ENCODE data around the gene ADGRD1.
"Not testable (repeated sequence)": the region's sequence is repeated elsewhere in the genome, so short reads cannot be mapped to it uniquely, and the experiment has no call there.

Gene ADGRD1

GRCh38 chr12:131058700-131059099, 105.0 kb downstream of the ADGRD1 start:
- DNase-seq = no peak

DNA sequence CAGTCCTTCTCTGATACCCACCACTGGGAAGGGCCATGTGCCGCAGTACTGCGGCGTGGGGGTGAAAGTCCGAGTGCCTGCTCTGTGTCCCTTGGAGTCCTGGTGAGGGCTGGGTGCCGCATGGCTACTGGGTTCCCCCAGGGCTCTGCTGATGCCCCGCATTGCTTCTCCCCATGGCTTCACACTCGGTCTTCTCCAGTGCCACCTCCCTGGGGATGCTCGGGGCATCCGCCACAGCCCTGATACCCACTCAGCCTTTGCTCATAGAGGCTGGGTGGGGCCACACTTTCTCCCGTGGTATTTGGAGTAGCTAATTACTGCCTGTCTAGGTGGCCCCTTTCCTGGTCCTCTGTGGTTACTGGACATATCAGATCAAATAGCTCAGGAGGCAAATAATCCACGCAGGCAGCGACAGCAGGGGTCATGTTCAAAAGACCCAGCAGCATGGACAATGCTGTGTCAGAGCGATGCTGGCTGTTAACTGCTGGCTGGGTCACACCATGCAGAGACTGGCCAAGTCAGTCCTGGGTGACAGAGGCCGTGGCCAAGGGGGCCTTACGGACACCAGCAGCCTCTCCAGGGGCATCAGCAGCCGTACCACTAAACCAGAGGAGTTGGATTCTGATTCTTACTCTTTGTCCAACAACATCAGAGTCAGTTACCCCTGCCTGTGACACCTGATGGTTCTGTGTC, 106.5 kb downstream of the ADGRD1 start:
- no peak for DNase-seq

- DNase-seq = no peak
These were observed 107.5 kb downstream of the ADGRD1 start for GRCh38 chr12:131061041-131061806.

GRCh38 chr12:131063413-131063812, 109.7 kb downstream of the ADGRD1 start:
- no peak for DNase-seq

- no peak for DNase-seq
These were observed 110.3 kb downstream of the ADGRD1 start for GRCh38 chr12:131063960-131064359.

DNA sequence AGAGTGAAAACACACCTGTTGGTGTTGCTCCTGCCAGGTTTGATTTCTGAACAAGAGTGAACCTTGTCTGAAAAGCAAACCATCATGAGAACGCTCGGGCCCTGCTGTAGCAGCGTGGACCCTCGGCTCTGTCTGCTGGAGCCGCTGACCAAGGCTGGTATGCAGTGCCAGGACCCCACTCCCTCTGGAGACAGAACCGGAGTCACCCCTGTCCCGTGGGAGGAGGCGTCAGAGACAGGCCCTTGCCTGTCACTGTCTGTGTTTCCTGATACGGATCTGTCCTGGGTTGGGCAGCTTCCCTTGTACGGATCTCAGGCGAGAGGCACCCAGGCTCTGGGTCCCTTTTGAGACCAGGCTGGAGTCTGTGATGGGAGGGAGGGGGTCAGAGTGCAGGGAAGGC, 111.6 kb downstream of the ADGRD1 start:
- no peak for DNase-seq

DNA sequence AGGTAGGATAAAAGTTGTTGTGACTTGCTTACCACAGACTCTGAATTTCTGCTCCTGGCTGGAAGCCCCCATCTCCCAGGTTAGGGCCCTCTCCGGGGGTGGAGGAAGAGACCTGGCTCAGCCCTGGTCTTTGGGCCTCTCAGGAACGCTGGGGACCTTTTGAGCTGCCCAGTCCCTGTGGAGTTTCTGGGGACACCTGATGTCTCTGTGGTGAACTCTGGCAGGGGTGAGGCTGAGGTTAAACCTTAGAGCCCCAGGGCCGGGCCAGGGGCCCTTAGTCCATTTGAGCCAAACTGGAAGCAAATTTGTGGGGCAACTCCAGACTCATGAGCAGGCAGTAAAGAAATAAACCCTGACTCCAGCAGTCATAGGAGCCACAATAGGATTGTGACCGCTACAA, 112.1 kb downstream of the ADGRD1 start:
- no peak for DNase-seq

DNA sequence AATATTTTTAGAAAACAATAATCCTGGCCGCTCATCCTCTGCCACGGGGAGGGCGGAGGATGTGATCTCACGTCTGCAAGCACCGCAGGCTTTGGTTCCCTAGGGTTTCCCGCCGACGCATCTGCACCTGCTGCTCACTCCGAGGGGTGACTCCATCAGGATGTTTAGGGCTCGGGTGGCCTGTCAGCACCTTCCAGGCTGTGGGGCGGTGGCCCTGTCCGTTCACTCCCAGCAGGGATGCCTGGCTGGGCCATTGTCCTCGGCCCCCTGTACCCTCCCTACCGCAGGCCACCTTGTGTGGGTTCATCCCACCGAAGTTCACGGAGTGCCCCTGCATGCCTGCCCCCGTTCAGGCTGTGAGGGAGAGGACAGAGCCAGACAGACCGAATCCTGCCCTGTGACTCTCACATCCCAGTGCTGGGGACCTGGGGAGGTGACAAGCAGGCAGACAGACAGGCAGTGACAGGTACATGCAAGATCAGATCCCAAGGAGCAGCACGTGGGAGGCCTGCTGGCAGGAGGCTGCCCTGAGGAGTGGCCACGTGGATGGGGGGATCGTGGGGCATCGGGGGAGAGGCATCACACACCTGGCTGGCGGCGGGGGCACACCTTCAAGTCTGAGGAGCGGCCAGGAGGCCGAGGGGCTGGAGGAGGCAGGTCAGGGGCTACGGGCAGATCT, 112.6 kb downstream of the ADGRD1 start:
- DNase-seq = no peak

DNA sequence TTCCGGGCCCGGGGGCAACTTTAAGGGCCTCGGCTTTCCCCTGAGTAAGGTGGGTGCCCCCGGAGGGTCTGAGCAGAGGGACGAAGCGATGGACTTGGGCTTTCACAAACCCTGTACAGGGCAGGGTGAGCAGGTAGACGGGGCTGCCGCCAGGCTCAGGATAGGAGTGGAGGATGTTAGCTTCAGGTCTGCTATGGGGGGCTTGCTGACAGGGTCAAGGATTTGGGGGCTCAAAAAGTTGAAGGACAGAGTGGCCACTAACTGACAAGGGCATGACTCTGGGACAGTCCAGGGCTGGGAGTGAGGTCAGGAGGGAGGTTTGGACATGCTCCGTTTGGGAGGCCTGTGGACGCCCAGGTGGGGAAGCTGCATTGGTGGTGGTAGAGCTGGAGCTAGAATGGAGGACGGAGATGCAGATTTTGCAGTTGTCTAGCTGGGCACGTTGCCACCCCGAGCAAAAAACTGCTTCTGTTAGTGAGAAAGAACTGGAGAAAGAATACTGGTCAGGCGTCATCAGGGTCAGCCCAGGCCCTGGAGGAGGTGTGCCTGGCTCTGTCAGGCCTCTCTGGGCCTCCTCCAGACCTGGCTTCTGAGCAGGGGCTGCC, 113.3 kb downstream of the ADGRD1 start:
- DNase-seq = no peak

DNA sequence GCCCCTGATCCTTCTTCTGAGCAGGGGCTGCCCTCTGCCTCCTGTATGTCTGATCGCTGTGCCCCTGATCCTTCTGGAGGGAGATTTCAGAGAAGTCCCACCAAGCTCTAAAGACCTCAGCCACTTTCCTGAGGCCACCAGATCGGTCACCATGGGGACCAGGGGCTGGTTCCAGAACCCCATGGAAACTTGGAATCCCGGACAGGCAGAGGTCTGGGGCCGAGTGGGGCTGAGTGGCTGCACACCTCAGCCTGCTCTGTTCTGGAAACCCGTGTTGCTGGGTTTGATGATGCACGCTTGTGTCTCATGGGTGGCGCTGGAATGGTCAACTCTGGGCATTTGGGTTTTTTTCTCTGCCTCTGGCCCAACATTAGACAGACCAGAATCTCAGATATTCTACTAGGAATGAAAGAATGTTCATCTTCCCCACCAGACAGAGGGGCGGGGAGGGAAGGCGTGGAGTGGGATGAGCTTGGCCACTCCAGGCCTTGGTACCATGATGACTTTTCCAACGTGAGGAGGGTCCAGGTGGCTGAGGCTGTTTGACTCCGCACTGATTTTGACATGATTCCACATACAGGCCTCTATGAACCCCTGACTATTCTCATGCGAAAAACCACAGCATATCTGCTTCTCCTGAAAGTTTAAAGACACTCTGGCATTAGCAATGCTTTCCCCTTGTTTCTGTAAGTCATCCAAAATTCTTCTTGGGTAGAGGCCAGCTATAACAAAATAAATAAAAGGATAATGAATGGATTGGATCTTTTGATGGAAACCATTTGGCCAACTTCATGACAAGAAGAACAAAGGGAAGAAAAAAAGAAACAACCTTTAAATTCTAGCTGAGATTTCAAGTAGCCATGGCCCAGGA, 114.5 kb downstream of the ADGRD1 start:
- DNase-seq = no peak

- not testable (repeated sequence) for DNase-seq
These were observed 115.4 kb downstream of the ADGRD1 start for GRCh38 chr12:131068926-131069720.

DNA sequence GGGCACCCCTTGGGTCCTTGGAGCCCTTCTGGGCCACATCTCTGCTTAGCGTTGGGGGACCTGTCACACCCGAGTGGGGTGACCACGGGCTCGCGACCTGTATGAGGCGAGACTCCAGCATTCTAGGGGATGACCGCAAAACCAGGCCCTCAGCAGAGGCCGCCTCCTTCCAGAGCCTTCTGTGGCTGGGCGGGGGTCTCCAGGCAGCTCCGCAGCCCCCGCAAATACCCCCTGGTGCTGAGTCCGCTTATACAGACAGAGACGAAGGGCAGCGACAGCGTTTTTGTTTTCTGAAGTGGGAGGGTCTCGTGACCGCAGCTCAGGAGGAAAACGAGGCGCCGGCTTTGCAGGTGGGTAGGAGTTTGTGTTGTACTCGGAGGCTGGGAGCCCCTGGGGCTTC, 116.4 kb downstream of the ADGRD1 start:
- DNase-seq = not testable (repeated sequence)

DNA sequence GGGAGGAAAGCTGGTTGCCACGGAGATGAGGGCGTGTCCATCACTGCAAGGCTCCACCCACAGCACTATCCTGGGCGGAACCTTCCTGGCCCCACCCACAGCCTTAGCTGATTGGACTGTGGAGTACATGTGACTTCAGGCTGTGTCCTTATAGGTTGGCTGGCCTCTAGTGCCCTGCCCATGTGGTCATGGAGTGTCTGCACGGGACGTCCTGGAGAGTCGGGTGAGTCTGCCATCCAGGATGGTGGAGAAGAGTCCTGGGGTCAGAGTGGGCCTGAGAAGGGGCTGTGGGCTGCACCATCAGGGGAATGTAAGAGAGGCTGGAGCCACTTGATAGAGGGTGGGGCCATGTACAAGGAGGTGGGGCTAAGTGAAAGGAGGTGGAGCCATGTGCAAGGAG, 117.0 kb downstream of the ADGRD1 start:
- DNase-seq = not testable (repeated sequence)

DNA sequence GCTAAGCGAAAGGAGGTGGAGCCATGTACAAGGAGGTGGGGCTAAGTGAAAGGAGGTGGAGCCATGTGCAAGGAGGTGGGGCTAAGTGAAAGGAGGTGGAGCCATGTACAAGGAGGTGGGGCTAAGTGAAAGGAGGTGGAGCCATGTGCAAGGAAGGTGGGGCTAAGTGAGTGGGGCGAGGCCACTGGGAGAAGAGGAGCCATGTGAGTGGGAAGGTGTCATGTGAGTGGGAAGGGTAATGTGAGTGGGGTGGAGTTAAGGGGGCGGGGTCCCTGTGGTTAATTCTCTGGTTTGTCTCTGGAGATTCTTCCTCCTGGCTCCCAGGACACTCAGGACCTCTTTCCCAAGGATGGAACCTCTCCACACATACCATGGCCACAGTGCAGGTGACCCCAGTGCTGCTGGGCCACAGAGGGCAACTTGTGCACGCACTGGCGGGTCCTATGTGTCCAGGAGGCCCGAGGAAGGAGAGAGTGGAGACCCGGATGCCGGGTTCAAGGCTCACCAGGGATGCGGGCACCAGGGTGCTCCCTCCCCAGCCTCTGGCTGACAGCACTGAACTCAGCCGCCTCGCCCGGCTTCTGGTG, 117.6 kb downstream of the ADGRD1 start:
- not testable (repeated sequence) for DNase-seq

GRCh38 chr12:131071950-131072349, 118.2 kb downstream of the ADGRD1 start:
- not testable (repeated sequence) for DNase-seq

DNA sequence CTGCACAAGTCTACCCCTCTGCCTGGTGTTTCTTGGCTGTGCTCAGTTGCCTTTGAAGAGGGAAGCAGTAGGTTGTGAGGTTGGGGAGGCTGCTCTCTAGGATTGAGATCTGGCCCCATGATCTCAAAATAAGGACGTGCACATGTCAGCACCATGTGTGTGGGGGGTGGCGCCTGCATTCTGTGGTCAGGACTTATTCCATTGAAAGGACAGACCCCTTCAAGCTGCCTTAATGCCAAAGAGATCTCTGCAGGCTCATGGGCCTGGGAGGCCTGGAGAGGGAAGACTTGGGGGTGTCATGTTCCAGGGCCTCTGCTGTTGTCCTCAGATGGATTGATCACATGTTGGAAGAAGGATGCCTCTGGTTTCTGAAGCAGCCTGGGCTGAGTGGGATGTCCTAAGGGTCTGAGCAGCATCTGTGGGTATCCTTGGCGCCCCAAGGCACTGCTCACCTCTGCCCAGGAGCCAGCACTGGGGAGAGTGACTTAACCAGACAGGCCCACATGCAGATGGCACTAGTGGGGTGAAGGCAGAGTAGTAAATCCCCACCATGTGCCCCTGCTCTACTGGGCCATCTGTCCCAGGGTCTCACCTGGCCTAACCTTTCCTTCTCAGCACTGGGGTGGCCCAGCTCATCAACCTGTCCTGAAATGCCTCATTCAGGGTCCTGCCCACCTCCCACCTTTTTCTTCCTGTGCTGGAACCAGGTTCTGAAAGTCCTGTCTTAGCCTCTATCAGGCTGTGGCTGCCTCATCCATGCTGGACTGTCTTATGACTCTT, 118.9 kb downstream of the ADGRD1 start:
- no peak for DNase-seq

- no peak for DNase-seq
These were observed 120.7 kb downstream of the ADGRD1 start for GRCh38 chr12:131074221-131075083.

- DNase-seq = no peak
These were observed 121.5 kb downstream of the ADGRD1 start for GRCh38 chr12:131075194-131075593.

DNA sequence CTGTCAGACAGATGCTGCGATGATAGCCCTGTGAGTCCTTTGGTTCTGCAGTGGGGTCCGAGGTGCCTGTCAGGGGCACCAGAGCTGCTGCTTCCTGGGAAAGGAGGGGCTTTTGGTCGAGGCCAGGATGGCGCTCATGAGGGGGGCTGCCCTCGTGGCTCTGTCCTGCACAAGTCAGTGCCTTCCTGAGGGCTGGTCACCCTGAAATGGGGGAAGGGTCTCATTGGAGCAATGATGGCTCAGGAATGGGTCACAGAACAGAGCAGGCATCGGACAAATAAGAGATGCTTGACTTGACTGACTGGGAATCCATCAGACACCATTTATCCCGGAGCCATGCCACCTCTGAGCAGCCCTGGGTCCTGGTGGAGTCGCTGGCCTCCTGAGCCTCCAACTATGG, 121.9 kb downstream of the ADGRD1 start:
- DNase-seq = no peak

All from C1 segment of cervical spinal cord (tissue), 14 donors.